Measurements from ENCODE around the gene R3HDM4.
"Not testable (repeated sequence)": the region's sequence is repeated elsewhere in the genome, so short reads cannot be mapped to it uniquely, and the experiment has no call there.

Gene R3HDM4

DNA sequence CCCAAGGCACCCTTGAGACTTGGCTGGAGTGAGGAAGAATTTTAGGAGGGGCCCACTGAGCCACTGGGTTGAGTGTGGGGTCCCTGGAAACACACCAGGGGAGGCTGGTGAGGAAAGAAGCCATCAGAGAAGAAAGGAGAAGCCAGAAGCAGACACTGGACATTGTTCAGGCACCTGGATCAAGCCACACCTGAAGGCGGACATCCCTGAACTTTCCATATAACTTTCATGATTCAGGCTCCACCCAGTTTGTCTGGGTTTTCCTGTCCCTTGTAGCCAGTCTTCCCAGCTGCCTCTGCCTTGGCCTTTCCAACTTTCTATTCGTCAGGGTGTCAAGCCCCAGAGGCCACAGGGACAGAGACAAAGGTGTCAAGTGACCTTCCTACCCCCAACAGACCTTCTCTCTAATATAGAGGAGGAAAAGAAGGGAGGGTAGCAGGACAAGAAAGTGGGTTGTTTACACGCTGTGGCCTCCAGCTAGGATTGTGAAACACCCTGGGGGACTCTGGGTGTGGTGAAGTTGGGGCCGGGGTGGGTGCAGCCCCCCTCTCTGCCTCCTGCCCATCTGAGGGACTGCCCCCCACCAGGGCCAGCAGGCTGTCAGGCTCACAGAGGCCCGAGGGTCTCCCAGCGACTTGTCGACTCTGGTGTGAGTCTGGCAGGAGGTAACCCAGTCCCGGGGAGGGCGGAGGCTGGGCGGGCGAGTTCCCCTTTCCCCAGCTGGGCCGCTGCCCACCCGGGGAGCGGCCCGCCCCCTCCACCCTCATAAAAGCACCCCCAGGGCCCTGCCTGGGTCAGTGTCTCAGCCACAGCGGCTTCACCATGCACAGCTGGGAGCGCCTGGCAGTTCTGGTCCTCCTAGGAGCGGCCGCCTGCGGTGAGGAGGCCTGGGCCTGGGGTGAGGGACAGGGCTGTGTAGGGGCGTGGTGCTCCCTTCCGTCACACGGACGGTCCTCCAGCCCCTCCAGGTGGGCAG is 53.9 kb downstream of the R3HDM4 start, which contains the start of gene CFD:
Gene CFD (plus strand): TSS at position 797 of the 976 bp plus-strand sequence. CDS start 26 bp downstream, at position 823.
- no peak for DNase-seq (ENCODE audit: low read depth in 3 of 3)

DNA sequence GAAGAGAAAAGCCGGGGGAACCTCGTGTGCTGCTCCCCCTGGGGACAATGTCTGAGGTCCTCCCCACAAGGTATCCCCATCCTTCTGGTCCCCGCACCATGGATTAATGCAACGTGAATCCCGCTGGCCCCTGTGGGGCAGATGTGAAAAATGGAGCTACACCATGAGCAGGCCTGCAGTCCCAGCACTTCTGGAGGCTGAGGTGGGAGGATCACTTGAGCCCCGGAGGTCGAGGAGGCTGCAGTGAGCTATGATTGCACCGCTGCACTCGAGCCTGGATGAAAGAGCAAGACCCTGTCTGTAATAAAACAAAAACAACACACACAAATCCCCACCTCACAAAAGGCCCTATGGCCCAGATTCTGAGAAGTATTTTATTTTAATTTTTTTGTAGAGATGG is 54.7 kb downstream of the R3HDM4 start:
- DNase-seq (ENCODE audit: low read depth in 3 of 3), result no peak

DNA sequence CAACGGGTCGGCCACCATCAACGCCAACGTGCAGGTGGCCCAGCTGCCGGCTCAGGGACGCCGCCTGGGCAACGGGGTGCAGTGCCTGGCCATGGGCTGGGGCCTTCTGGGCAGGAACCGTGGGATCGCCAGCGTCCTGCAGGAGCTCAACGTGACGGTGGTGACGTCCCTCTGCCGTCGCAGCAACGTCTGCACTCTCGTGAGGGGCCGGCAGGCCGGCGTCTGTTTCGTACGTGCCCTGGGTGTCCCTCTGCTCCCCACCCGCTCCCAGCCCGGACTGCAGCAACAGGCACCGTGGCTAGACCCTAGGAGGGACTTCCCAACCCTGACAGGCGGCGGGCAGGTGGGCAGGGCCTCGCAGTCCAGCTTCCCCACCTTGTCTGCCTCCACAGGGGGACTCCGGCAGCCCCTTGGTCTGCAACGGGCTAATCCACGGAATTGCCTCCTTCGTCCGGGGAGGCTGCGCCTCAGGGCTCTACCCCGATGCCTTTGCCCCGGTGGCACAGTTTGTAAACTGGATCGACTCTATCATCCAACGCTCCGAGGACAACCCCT is 57.4 kb downstream of the R3HDM4 start:
- no peak for DNase-seq (ENCODE audit: low read depth in 3 of 3)

DNA sequence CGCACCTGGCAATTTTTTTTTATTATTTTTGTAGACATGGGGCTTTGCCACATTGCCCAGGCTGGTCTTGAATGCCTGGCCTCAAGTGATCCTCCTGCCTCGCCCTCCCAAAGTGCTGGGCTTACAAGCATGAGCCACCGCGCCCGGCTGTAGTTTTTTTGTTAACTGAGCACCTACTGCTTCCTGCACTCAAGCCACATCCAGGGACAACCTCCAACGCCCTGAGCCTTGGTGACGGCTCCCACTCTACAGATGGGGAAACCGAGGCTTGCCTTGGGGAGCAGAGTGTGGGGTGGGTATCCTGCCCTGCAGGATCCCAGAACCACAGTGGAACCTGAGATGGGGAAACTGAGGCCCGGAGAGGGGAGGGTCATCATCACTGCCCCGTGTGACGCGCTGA is 57.9 kb downstream of the R3HDM4 start:
- DNase-seq (ENCODE audit: low read depth in 3 of 3), result no peak

DNA sequence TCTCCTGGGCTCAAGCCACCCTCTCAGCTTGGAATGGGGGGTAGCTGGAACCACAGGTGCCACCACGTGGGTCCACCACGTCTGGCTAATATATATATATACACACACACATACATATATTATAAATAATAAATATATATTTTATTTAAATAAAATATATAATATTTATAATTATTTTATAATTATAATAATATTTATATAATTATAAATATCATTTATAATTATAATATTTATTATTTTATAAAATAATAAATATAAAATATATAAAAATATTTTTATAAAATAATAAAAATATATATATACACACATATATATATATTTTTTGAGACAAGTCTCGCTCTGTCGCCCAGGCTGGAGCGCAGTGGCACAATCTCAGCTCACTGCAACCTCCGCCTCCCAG is 58.5 kb downstream of the R3HDM4 start:
- no peak for DNase-seq (ENCODE audit: low read depth in 3 of 3)

- DNase-seq (ENCODE audit: low read depth in 3 of 3), result not testable (repeated sequence)
Measured at GRCh38 chr19:853614-854220, 59.3 kb downstream of the R3HDM4 start.

GRCh38 chr19:853014-853585 is 59.9 kb downstream of the R3HDM4 start:
- no peak for DNase-seq (ENCODE audit: low read depth in 3 of 3)

- no peak for DNase-seq (ENCODE audit: low read depth in 3 of 3)
Measured at GRCh38 chr19:852136-853013, 60.6 kb downstream of the R3HDM4 start, which contains the start of gene ELANE. Gene ELANE, plus strand, starts transcription at chr19:852303. Its CDS starts 26 bp downstream, at chr19:852329.

- no peak for DNase-seq (ENCODE audit: low read depth in 3 of 3)
Measured at GRCh38 chr19:850979-851335, 62.1 kb downstream of the R3HDM4 start.

DNA sequence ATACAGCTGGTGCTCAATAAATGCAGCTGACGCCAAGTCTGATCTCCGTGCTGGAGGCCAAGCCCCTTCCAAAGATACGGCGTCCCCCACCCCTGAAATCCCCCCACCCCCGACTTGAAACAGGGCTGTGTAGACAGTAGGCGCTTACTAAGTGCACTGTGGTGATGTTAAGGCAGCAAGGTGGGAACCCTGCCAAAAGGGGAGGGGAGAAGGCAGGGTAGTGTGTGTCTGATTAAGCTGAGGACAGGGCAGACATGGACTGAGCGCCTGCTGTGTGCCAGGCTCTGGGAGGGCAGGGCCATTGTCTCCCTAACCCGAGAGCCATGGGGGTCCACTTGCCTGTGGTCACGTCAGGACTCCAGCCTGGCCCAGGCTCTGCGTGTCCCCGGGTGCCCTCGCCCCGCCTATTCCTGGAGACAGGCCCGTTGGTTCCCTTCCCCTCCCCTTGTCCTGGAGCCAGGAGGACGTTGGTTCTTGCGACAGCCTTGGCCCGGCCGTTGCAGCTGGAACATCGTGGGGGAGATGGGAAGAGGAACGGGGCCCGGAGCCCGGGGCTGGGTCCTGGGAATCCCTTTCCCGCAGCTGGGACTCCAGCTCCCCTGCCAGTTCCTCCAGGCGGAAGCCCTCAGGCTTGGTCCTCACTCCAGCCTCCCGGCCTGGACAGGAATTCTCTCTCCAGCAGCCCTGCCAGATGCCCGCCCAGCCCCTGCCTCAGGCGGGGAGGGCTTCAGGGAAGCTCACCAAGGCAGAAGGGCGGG is 62.6 kb downstream of the R3HDM4 start:
- DNase-seq (ENCODE audit: low read depth in 3 of 3), result no peak

GRCh38 chr19:849195-849594 is 63.8 kb downstream of the R3HDM4 start:
- not testable (repeated sequence) for DNase-seq (ENCODE audit: low read depth in 3 of 3)

DNA sequence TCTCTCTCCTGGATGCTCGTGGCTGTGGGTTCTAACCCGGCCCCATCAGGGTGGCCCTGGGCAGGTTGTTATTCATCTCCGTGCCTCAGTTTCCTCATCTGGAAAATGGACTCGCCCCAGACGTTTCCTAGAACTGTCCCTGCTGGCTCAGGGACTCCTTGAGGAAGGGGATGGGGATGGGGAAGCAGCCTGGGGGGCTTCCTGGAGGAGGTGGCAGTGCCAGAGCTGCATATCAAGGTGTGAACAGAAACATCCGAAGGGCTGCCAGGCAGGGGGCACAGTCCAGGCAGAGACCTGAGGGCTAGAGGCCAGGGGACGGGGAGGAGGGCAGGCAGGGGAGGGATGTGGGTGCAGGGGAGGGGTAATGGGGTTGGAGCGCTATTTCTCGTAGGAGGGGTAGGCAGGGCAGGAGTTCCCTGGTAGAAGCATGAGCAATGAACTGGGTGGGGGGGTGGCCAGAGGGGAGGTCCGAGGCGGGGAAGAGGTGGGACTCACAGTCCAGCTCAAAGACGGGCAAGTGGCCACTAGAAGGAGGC is 64.6 kb downstream of the R3HDM4 start:
- no peak for DNase-seq (ENCODE audit: low read depth in 3 of 3)

Data from stimulated activated CD4-positive, alpha-beta T cell treated with anti-CD3 and anti-CD28 coated beads, TNF-alpha, amount 100 ng/mL, for 48 hours (primary cell).